ENCODE measurements around the gene SAMD4B. TPM values are rescaled to one million over a fixed set of nuclear protein-coding genes. Genes with fewer than 3 reads are reported as not detected.

SAMD4B gene
- total RNA-seq, 1 experiment from 2014 or later: 135 TPM

- Histone ChIP-seq H2AK5ac (ENCODE audit: insufficient read length, low read length) (no peak overlapping the region), H3K56ac (ENCODE audit: insufficient read length, low read depth, low read length) (no peak overlapping the region), H4K20me1 (ENCODE audit: control insufficient read depth, insufficient read depth, insufficient read length) (no peaks in the 10 kb centered on the region), H3K9me3 (ENCODE audit: control insufficient read depth, low read depth, low read length) (no peaks in the 10 kb centered on the region), H3K23me2 (ENCODE audit: insufficient read length, low read depth, low read length, poor library complexity, severe bottlenecking) (peaks cover 16% of the 10 kb centered on the region), H3K27me3 (ENCODE audit: insufficient read depth, low read length) (no peaks in the 10 kb centered on the region; the same call in 1 of the 2 replicates), H2BK12ac (ENCODE audit: insufficient read length, low read depth, low read length) (no peak overlapping the region), H2BK15ac (ENCODE audit: low read depth, low read length) (no peak overlapping the region), H2BK120ac (ENCODE audit: low read depth, low read length, poor library complexity, severe bottlenecking) (no peak overlapping the region), H3K27ac (ENCODE audit: insufficient read length, low read depth, low read length) (no peak overlapping the region), H3K18ac (ENCODE audit: insufficient read length, low read depth, low read length) (no peak overlapping the region), H2BK20ac (ENCODE audit: low read depth, low read length, poor library complexity, severe bottlenecking) (no peak overlapping the region), H3K79me1 (ENCODE audit: insufficient read depth, low read depth, low read length, poor library complexity, severe bottlenecking) (no peaks in the 10 kb centered on the region), H3K4me1 (ENCODE audit: insufficient read depth, low read length) (peaks cover 3% of the 10 kb centered on the region; the same call in 1 of the 2 replicates), H4K91ac (ENCODE audit: insufficient read length, low read depth, low read length) (no peak overlapping the region), H3T11ph (ENCODE audit: low read length) (no peak overlapping the region), H4K8ac (replicated peaks; ENCODE audit: insufficient read length, low read depth, low read length) (no peak overlapping the region), H4K5ac (ENCODE audit: insufficient read length, low read depth, low read length) (no peak overlapping the region), H3K4me2 (ENCODE audit: insufficient read depth, insufficient read length, low read length) (peak overlapping the region; percentile 44), H2AFZ (ENCODE audit: low read length) (no peak overlapping the region), H3K14ac (ENCODE audit: insufficient read depth, low read length) (0 out of 2 replicates have a peak overlapping the region, but pooled peaks have one; percentile 10), H3K9ac (ENCODE audit: extremely low read depth, insufficient read length, low read length) (no peak overlapping the region), H2BK5ac (ENCODE audit: insufficient read length, low read length) (no peak overlapping the region), H3K79me2 (ENCODE audit: insufficient read depth, low read length) (no peaks in the 10 kb centered on the region), H3K23ac (ENCODE audit: insufficient read length, low read depth, low read length) (no peak overlapping the region), H3K4ac (ENCODE audit: low read depth, low read length) (no peak overlapping the region)
- TF ChIP-seq CTCF (conservative IDR thresholded peaks at IDR 0.05): peak; percentile 45; the same call in 2 of the 3 replicates
- peaks cover 57% of the 10 kb centered on the region for H3K27me3 Mint-ChIP-seq (ENCODE audit: low read depth)
- no peaks in the 10 kb centered on the region for H3K9me3 Mint-ChIP-seq
- no CpG with 5 or more reads among the region's 82 CpGs for WGBS (ENCODE audit: extremely low coverage, insufficient read length, low lambda C conversion rate)
- H3K36me3 Mint-ChIP-seq (ENCODE audit: insufficient read depth in 1 of 3, low read depth in 3 of 3): peaks cover 4 to 17% (median 7%) of the 10 kb centered on the region in 3 experiments; a peak in 4 of 7 replicates
- peaks cover 25 to 64% of the 10 kb centered on the region in 2 experiments for H3K4me1 Mint-ChIP-seq
- H3K27ac Mint-ChIP-seq: no peak overlapping the region
- DNase-seq: peak; percentile 67
- H3K4me3 Mint-ChIP-seq: peak overlapping the region; percentile 66 to 79
Measured at GRCh38 chr19:39307822-39308530, 34.2 kb upstream of the SAMD4B start.
